GM19467 (cell line): ENCODE results near the gene ADD2.
"Not testable (repeated sequence)": the region's sequence is repeated elsewhere in the genome, so short reads cannot be mapped to it uniquely, and the experiment has no call there.

Experiments
- ATAC-seq: cut with Tn5 transposase; IDR thresholded peaks from one replicate; pipeline ENCODE4 v1.9.1; 2021; ENCODE audit warnings: mild to moderate bottlenecking, moderate library complexity; ENCODE audit not compliant: unreplicated experiment

The ADD2 gene

GRCh38 chr2:70678576-70679143 is 89.3 kb downstream of the ADD2 start:
- no peak for ATAC-seq

- no peak for ATAC-seq
These were observed 91.5 kb downstream of the ADD2 start for GRCh38 chr2:70676301-70677035.

GRCh38 chr2:70675862-70676261 is 92.1 kb downstream of the ADD2 start:
- no peak for ATAC-seq

GRCh38 chr2:70674636-70675430 is 93.2 kb downstream of the ADD2 start:
- no peak for ATAC-seq

- ATAC-seq, result no peak
These were observed 94.9 kb downstream of the ADD2 start for GRCh38 chr2:70673041-70673647.

GRCh38 chr2:70671092-70671675 is 96.8 kb downstream of the ADD2 start:
- no peak for ATAC-seq

GRCh38 chr2:70670626-70671025 is 97.4 kb downstream of the ADD2 start:
- ATAC-seq, result no peak

GRCh38 chr2:70670202-70670601 is 97.8 kb downstream of the ADD2 start:
- ATAC-seq, result no peak

- no peak for ATAC-seq
These were observed 99.1 kb downstream of the ADD2 start for GRCh38 chr2:70668911-70669310.

GRCh38 chr2:70668432-70668831 is 99.6 kb downstream of the ADD2 start:
- no peak for ATAC-seq

- no peak for ATAC-seq
These were observed 103.5 kb downstream of the ADD2 start for GRCh38 chr2:70664525-70664924.

GRCh38 chr2:70663411-70663810 is 104.6 kb downstream of the ADD2 start:
- ATAC-seq, result no peak

GRCh38 chr2:70659551-70659950 is 108.4 kb downstream of the ADD2 start:
- no peak for ATAC-seq

- no peak for ATAC-seq
These were observed 109.5 kb downstream of the ADD2 start for GRCh38 chr2:70658476-70658875.

GRCh38 chr2:70657246-70657645 is 110.8 kb downstream of the ADD2 start:
- ATAC-seq, result no peak

GRCh38 chr2:70656421-70657010 is 111.5 kb downstream of the ADD2 start:
- ATAC-seq, result no peak

GRCh38 chr2:70655786-70656185 is 112.2 kb downstream of the ADD2 start:
- ATAC-seq, result no peak

- ATAC-seq, result not testable (repeated sequence)
These were observed 112.8 kb downstream of the ADD2 start for GRCh38 chr2:70655211-70655610.

- no peak for ATAC-seq
These were observed 116.3 kb downstream of the ADD2 start for GRCh38 chr2:70651727-70652126.

- ATAC-seq, result no peak
These were observed 117.0 kb downstream of the ADD2 start for GRCh38 chr2:70651014-70651413.

- ATAC-seq, result no peak
These were observed 119.0 kb downstream of the ADD2 start for GRCh38 chr2:70648961-70649360.
